Measurements from ENCODE around the gene TMEM158.
A peak's percentile ranks its signal among the peaks of the same experiment; 100 is the strongest.

TMEM158 gene

GRCh38 chr3:45199837-45200648, 26.0 kb downstream of the TMEM158 start:
- DNase-seq (ENCODE audit: low read depth), result peak; percentile 96

- no peak for DNase-seq (ENCODE audit: low read depth)
Measured at GRCh38 chr3:45198264-45199260, 27.5 kb downstream of the TMEM158 start.

GRCh38 chr3:45194791-45195190, 31.3 kb downstream of the TMEM158 start:
- no peak for DNase-seq (ENCODE audit: low read depth)

GRCh38 chr3:45191924-45192417, 34.1 kb downstream of the TMEM158 start:
- DNase-seq (ENCODE audit: low read depth), result no peak

- DNase-seq (ENCODE audit: low read depth), result no peak
Measured at GRCh38 chr3:45191424-45191823, 34.7 kb downstream of the TMEM158 start.

GRCh38 chr3:45188719-45189659, 37.1 kb downstream of the TMEM158 start:
- DNase-seq (ENCODE audit: low read depth), result no peak

- DNase-seq (ENCODE audit: low read depth), result no peak
Measured at GRCh38 chr3:45187694-45188141, 38.4 kb downstream of the TMEM158 start.

GRCh38 chr3:45186871-45187270, 39.2 kb downstream of the TMEM158 start:
- DNase-seq (ENCODE audit: low read depth), result no peak

- DNase-seq (ENCODE audit: low read depth), result no peak
Measured at GRCh38 chr3:45185461-45185860, 40.6 kb downstream of the TMEM158 start.

GRCh38 chr3:45185052-45185451, 41.0 kb downstream of the TMEM158 start:
- DNase-seq (ENCODE audit: low read depth), result no peak

GRCh38 chr3:45183872-45184262, 42.2 kb downstream of the TMEM158 start:
- DNase-seq (ENCODE audit: low read depth), result no peak

- DNase-seq (ENCODE audit: low read depth), result peak; percentile 64
Measured at GRCh38 chr3:45182915-45183871, 42.9 kb downstream of the TMEM158 start.

- no peak for DNase-seq (ENCODE audit: low read depth)
Measured at GRCh38 chr3:45181496-45181895, 44.6 kb downstream of the TMEM158 start.

- DNase-seq (ENCODE audit: low read depth), result no peak
Measured at GRCh38 chr3:45180899-45181298, 45.2 kb downstream of the TMEM158 start.

GRCh38 chr3:45180051-45180450, 46.0 kb downstream of the TMEM158 start:
- peak; percentile 84 for DNase-seq (ENCODE audit: low read depth)

- DNase-seq (ENCODE audit: low read depth), result no peak
Measured at GRCh38 chr3:45179163-45179562, 46.9 kb downstream of the TMEM158 start.

- peak; percentile 61 for DNase-seq (ENCODE audit: low read depth)
Measured at GRCh38 chr3:45178183-45179023, 47.7 kb downstream of the TMEM158 start.

GRCh38 chr3:45176912-45177311, 49.2 kb downstream of the TMEM158 start:
- no peak for DNase-seq (ENCODE audit: low read depth)

All from ELR (cell line).